ENCODE measurements around the gene RAB5B. TPM values are rescaled to one million over a fixed set of nuclear protein-coding genes. Genes with fewer than 3 reads are reported as not detected.

Gene RAB5B
- total RNA-seq, 3 donors from 2014 or later = 131 to 179 (median 173) TPM

DNA sequence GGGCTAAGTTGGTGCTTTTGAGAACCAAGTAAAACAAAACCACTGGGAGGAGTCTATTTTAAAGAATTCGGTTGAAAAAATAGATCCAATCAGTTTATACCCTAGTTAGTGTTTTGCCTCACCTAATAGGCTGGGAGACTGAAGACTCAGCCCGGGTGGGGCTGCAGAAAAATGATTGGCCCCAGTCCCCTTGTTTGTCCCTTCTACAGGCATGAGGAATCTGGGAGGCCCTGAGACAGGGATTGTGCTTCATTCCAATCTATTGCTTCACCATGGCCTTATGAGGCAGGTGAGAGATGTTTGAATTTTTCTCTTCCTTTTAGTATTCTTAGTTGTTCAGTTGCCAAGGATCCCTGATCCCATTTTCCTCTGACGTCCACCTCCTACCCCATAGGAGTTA is 1.8 kb upstream of the RAB5B start:
- intact Hi-C loops (cut with DNase I, micrococcal nuclease) = no loop called here
- Histone ChIP-seq H3K9me3 (no peaks in the 10 kb centered on the region), H3K4me1 (ENCODE audit: low read depth) (peaks cover 29% of the 10 kb centered on the region), H3K4me3 (no peak overlapping the region), H3K36me3 (ENCODE audit: low read depth) (peaks cover 7% of the 10 kb centered on the region)
- no peak for ATAC-seq
- TF ChIP-seq, protein P1, sequence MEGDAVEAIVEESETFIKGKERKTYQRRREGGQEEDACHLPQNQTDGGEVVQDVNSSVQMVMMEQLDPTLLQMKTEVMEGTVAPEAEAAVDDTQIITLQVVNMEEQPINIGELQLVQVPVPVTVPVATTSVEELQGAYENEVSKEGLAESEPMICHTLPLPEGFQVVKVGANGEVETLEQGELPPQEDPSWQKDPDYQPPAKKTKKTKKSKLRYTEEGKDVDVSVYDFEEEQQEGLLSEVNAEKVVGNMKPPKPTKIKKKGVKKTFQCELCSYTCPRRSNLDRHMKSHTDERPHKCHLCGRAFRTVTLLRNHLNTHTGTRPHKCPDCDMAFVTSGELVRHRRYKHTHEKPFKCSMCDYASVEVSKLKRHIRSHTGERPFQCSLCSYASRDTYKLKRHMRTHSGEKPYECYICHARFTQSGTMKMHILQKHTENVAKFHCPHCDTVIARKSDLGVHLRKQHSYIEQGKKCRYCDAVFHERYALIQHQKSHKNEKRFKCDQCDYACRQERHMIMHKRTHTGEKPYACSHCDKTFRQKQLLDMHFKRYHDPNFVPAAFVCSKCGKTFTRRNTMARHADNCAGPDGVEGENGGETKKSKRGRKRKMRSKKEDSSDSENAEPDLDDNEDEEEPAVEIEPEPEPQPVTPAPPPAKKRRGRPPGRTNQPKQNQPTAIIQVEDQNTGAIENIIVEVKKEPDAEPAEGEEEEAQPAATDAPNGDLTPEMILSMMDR (IDR thresholded peaks at IDR 0.05) = no peak
- no peak for DNase-seq

DNA sequence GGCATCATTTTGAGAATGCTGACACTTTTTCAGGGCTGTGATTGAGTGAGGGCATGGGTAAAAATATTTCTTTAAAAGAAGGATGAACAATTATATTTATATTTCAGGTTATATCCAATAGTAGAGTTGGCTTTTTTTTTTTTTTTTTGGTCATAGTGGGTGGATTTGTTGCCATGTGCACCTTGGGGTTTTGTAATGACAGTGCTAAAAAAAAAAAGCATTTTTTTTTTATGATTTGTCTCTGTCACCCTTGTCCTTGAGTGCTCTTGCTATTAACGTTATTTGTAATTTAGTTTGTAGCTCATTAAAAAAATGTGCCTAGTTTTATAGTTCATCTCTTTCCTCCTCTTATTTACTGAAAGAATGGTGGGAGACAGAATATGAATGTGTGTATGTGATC is 1.4 kb upstream of the RAB5B start:
- DNase-seq = no peak
- TF ChIP-seq, protein P1 (IDR thresholded peaks at IDR 0.05) = no peak
- Histone ChIP-seq H3K9me3 (no peaks in the 10 kb centered on the region), H3K4me3 (no peak overlapping the region), H3K4me1 (ENCODE audit: low read depth) (peaks cover 31% of the 10 kb centered on the region), H3K36me3 (ENCODE audit: low read depth) (peaks cover 7% of the 10 kb centered on the region)
- no peak for ATAC-seq
- intact Hi-C loops (cut with DNase I, micrococcal nuclease) = no loop called here

GRCh38 chr12:55972911-55973598 is 823 bp upstream of the RAB5B start:
- peaks cover 7% of the 10 kb centered on the region for H3K36me3 ChIP-seq (ENCODE audit: low read depth)
- H3K4me1 ChIP-seq (ENCODE audit: low read depth) = peaks cover 35% of the 10 kb centered on the region
- intact Hi-C loops (cut with DNase I, micrococcal nuclease) = no loop called here
- H3K9me3 ChIP-seq = no peaks in the 10 kb centered on the region
- H3K4me3 ChIP-seq = peak overlapping the region; percentile 94
- TF ChIP-seq, protein P1 (IDR thresholded peaks at IDR 0.05) = no peak
- no peak for DNase-seq
- ATAC-seq = peak; percentile 13

DNA sequence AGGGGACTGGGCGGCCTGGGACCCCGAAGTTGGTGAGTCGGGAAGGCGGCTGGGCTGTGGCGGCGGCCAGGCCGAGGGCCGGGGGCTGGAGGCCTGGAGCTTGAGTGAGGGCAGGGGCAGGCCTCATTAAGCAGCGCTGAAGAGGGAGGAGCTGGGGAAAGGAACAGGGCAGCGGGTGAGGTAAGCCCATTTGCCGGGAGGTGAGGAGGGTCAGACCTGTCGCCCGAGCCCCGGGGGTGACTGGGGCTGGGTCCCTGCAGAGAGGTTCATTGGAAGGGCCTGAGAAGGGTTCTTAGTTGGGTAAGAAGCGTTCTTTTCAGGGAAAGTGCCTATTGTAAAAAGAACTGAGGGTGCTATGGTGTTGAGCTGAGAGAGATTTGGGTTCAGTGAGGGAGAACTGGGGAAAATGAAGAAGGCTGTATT is 441 bp downstream of the RAB5B start:
- H3K36me3 ChIP-seq (ENCODE audit: low read depth) = peaks cover 7% of the 10 kb centered on the region
- no peaks in the 10 kb centered on the region for H3K9me3 ChIP-seq
- H3K4me1 ChIP-seq (ENCODE audit: low read depth) = peaks cover 35% of the 10 kb centered on the region
- peak; percentile 58 for ATAC-seq
- H3K4me3 ChIP-seq = peak overlapping the region; percentile 94
- DNase-seq = peak in 1 of 3 donors; percentile 60
- intact Hi-C loops (cut with DNase I, micrococcal nuclease) = no loop called here
- TF ChIP-seq, protein P1 (IDR thresholded peaks at IDR 0.05) = no peak

- intact Hi-C loops (cut with DNase I, micrococcal nuclease) = no loop called here
- Histone ChIP-seq H3K9me3 (no peaks in the 10 kb centered on the region), H3K36me3 (ENCODE audit: low read depth) (peaks cover 6% of the 10 kb centered on the region), H3K4me3 (no peak overlapping the region), H3K4me1 (ENCODE audit: low read depth) (peaks cover 31% of the 10 kb centered on the region)
- ATAC-seq (no peak), DNase-seq (no peak)
- TF ChIP-seq, protein P1 (IDR thresholded peaks at IDR 0.05) = no peak
Observed at GRCh38 chr12:55978393-55978792, 4.5 kb downstream of the RAB5B start.
